SK-N-SH (cell line): ENCODE measurements around the gene NIPAL1. TPM values are rescaled to one million over a fixed set of nuclear protein-coding genes. Genes with fewer than 3 reads are reported as not detected.

Experiments
- CTCF ChIA-PET: fragments of 300-600, 350-600 bp; formaldehyde crosslinking; extraction: SDS; loops from one replicate; lab custom pipeline; 2021; lab: Yijun Ruan, JAX
- POLR2A ChIA-PET: fragments of 350-600 bp; sonication (Branson Sonifier 250); formaldehyde crosslinking; extraction: SDS; loops from one replicate; lab custom pipeline; 2020; ENCODE audit warnings: antibody characterized with exemption, inconsistent platforms; lab: Yijun Ruan, JAX
- DNase-seq: peaks from one replicate; pipeline ENCODE4 v3.0.0; 2012
- H2AFZ ChIP-seq: fragments of 200-600 bp; sonication (generic); 2 replicates; pipeline ENCODE4 v1.8.1; 2016; ENCODE audit warnings: antibody characterized with exemption, mild to moderate bottlenecking, low read depth
- H3F3A ChIP-seq: fragments of 200-600 bp; sonication (generic); replicated peaks from 2 replicates; pipeline ENCODE3; 2016; ENCODE audit warnings: antibody characterized with exemption, mild to moderate bottlenecking; ENCODE audit not compliant: insufficient read depth
- H3K27ac ChIP-seq, 2 experiments: fragments of 200-500 bp in 1 of 2; fragments of 200-600 bp in 1 of 2; sonication (Bioruptor generic) in 1 of 2; sonication (generic), shearing (Covaris generic) in 1 of 2; 2 replicates each; pipeline versions ENCODE4 v1.5.1 to v1.6.1; 2014 to 2016; ENCODE audit warnings: low read depth in 2 of 2, inconsistent platforms in 1 of 2, low read length in 1 of 2, mild to moderate bottlenecking in 1 of 2, mixed read lengths in 1 of 2
- H3K27me3 ChIP-seq: fragments of 200-600 bp; sonication (generic), shearing (Covaris generic); 2 replicates; pipeline ENCODE4 v1.6.1; 2016; ENCODE audit warnings: mixed run types; ENCODE audit not compliant: insufficient read depth
- H3K36me3 ChIP-seq, 2 experiments: fragments of 200-500 bp in 1 of 2; fragments of 200-600 bp in 1 of 2; sonication (Bioruptor generic) in 1 of 2; sonication (generic) in 1 of 2; replicated peaks in 1 of 2; 2 replicates each; pipeline versions ENCODE3 to v1.5.1; 2014 to 2016; ENCODE audit warnings: low read length in 1 of 2, mild to moderate bottlenecking in 1 of 2; ENCODE audit not compliant: insufficient read depth in 2 of 2, control insufficient read depth in 1 of 2
- H3K4me1 ChIP-seq, 2 experiments: fragments of 200-500 bp in 1 of 2; fragments of 200-600 bp in 1 of 2; sonication (Bioruptor generic) in 1 of 2; sonication (generic), shearing (Covaris generic) in 1 of 2; 2 replicates each; pipeline versions ENCODE4 v1.5.1 to v1.6.1; 2014 to 2016; ENCODE audit warnings: low read depth in 1 of 2, low read length in 1 of 2, mixed run types in 1 of 2; ENCODE audit not compliant: insufficient read depth in 2 of 2, control insufficient read depth in 1 of 2
- H3K4me2 ChIP-seq: fragments of 200-600 bp; sonication (generic), shearing (Covaris generic); 2 replicates; pipeline ENCODE4 v1.6.1; 2017; ENCODE audit warnings: mixed run types
- H3K4me3 ChIP-seq, 2 experiments: fragments of 200-500 bp in 1 of 2; fragments of 200-600 bp in 1 of 2; sonication (Bioruptor generic) in 1 of 2; sonication (generic), shearing (Covaris generic) in 1 of 2; 2 replicates each; pipeline versions ENCODE4 v1.5.1 to v1.8.1; 2014 to 2016; ENCODE audit warnings: low read depth in 2 of 2, inconsistent platforms in 1 of 2, low read length in 1 of 2, mild to moderate bottlenecking in 1 of 2, mixed read lengths in 1 of 2, moderate library complexity in 1 of 2
- H3K79me2 ChIP-seq: fragments of 200-600 bp; sonication (generic); 2 replicates; pipeline ENCODE4 v1.8.1; 2017; ENCODE audit warnings: mild to moderate bottlenecking; ENCODE audit not compliant: insufficient read depth
- H3K9ac ChIP-seq: fragments of 200-600 bp; sonication (generic); 2 replicates; pipeline ENCODE4 v1.6.1; 2017; ENCODE audit warnings: mixed run types
- H3K9me2 ChIP-seq: fragments of 200-600 bp; sonication (generic); 2 replicates; pipeline ENCODE4 v1.6.1; 2017; ENCODE audit warnings: mixed run types
- H3K9me3 ChIP-seq: fragments of 200-600 bp; sonication (generic); 2 replicates; pipeline ENCODE4 v1.6.1; 2017; ENCODE audit warnings: mixed run types, mild to moderate bottlenecking, moderate library complexity
- H4K20me1 ChIP-seq: fragments of 200-600 bp; sonication (generic); 2 replicates; pipeline ENCODE4 v1.6.1; 2017; ENCODE audit warnings: mild to moderate bottlenecking, mixed run types; ENCODE audit not compliant: insufficient read depth
- CHD2 ChIP-seq: fragments of 150-350 bp; IDR thresholded peaks from 2 replicates; pipeline ENCODE4 v1.6.1; 2018; ENCODE audit warnings: low read length; ENCODE audit not compliant: partially characterized antibody
- EP300 ChIP-seq, 2 experiments: IDR thresholded peaks; 2 replicates each; pipeline versions ENCODE4 v1.4.0 to v1.6.1; 2012; ENCODE audit warnings: borderline replicate concordance in 1 of 2, low read depth in 1 of 2, low read length in 1 of 2
- EZH2phosphoT487 ChIP-seq: fragments of 200-600 bp; sonication (generic); IDR thresholded peaks from 2 replicates; pipeline ENCODE4 v1.6.1; 2017; ENCODE audit warnings: low read depth, mixed run types, mild to moderate bottlenecking, antibody characterized with exemption, moderate library complexity, borderline replicate concordance
- FOSL2 ChIP-seq: IDR thresholded peaks from 2 replicates; pipeline ENCODE4 v1.4.0; 2012; ENCODE audit warnings: low read depth, mild to moderate bottlenecking, moderate library complexity, borderline replicate concordance
- FOXJ3 ChIP-seq: sonication (generic); formaldehyde crosslinking; IDR thresholded peaks from 2 replicates; pipeline ENCODE4 v1.5.1; 2020; ENCODE audit warnings: mild to moderate bottlenecking, missing genetic modification reagents
- MXI1 ChIP-seq: IDR thresholded peaks from 2 replicates; pipeline ENCODE4 v1.6.1; 2012; ENCODE audit warnings: mild to moderate bottlenecking, low read depth, low read length, improper control_type of control experiment
- NFIC ChIP-seq: IDR thresholded peaks from 2 replicates; pipeline ENCODE4 v1.4.0; 2012; ENCODE audit warnings: borderline replicate concordance
- PBX3 ChIP-seq: IDR thresholded peaks from 2 replicates; pipeline ENCODE4; 2012
- POLR2AphosphoS5 ChIP-seq: IDR thresholded peaks from 2 replicates; pipeline ENCODE4 v1.6.1; 2012; ENCODE audit warnings: low read depth, low read length
- REST ChIP-seq: IDR thresholded peaks from 2 replicates; pipeline ENCODE4 v1.6.1; 2012; ENCODE audit warnings: mild to moderate bottlenecking, low read depth, low read length, moderate library complexity
- RFX5 ChIP-seq: IDR thresholded peaks from 2 replicates; pipeline ENCODE4 v1.6.1; 2012; ENCODE audit warnings: mild to moderate bottlenecking, improper control_type of control experiment, low read length
- SMC3 ChIP-seq: IDR thresholded peaks from 2 replicates; pipeline ENCODE4 v1.6.1; 2012; ENCODE audit warnings: low read depth, low read length, improper control_type of control experiment
- ZBTB33 ChIP-seq: IDR thresholded peaks from 2 replicates; pipeline ENCODE4 v1.4.0; 2012; ENCODE audit warnings: low read depth, borderline replicate concordance
- WGBS: methylation state at CpG from one replicate; pipeline ENCODE4 v1.1.6; 2017; ENCODE audit warnings: low lambda C conversion rate; 5-methylcytosine and 5-hydroxymethylcytosine counted together
- polyA plus RNA-seq, 3 experiments: library from polyadenylated mRNA; depleted of rRNA; stranded (reverse); fragments of >200 nt; gene quantifications; 2 replicates each; pipeline ENCODE4 v1.2.3, GENCODE V29; 2012

NIPAL1 gene
- polyA plus RNA-seq, 1 of the 3 experiments (the other 2 are of a cell fraction): 1.8 TPM

GRCh38 chr4:48049483-48049882 is 32.9 kb downstream of the NIPAL1 start:
- WGBS: 70% methylated on average over 8 of the region's 8 CpGs
- Histone ChIP-seq H3K79me2 (no peaks in the 10 kb centered on the region), H3K27me3 (no peaks in the 10 kb centered on the region), H4K20me1 (no peaks in the 10 kb centered on the region), H2AFZ (no peak overlapping the region), H3K9me2 (no peaks in the 10 kb centered on the region), H3K4me1 (peaks cover 0 to 8% of the 10 kb centered on the region in 2 experiments; a peak in 1 of 4 replicates), H3K36me3 (no peaks in the 10 kb centered on the region), H3F3A (no peaks in the 10 kb centered on the region), H3K4me3 (no peak overlapping the region), H3K9me3 (no peaks in the 10 kb centered on the region), H3K4me2 (no peak overlapping the region), H3K9ac (no peak overlapping the region)
- CTCF ChIA-PET: interaction anchor here (0.8 to 3.1 kb wide), 4 partner anchors 8 to 37 kb away, joined by 3 to 11 read pairs (median 4); no protein-coding TSS in a partner anchor
- DNase-seq: no peak
- POLR2A ChIA-PET: no interaction called here
- TF ChIP-seq SMC3: no peak
- TF ChIP-seq MXI1: no peak
- TF ChIP-seq ZBTB33: no peak
- TF ChIP-seq PBX3: no peak
- no peak for TF ChIP-seq POLR2AphosphoS5
- TF ChIP-seq FOSL2: no peak
- no peak for TF ChIP-seq FOXJ3 (CRISPR knock-in tag)
- TF ChIP-seq EZH2phosphoT487: no peak
- no peak for TF ChIP-seq REST
- TF ChIP-seq CHD2: no peak
- no peak for TF ChIP-seq EP300 (IDR thresholded peaks at IDR 0.05; ENCODE audit: borderline replicate concordance in 1 of 2, low read depth in 1 of 2, low read length in 1 of 2)
- TF ChIP-seq NFIC: no peak
- TF ChIP-seq RFX5: no peak
- TF ChIP-seq, all 33 proteins: peak for 0
- no peak overlapping the region for H3K27ac ChIP-seq
